ENCODE data around the gene FAM32A. TPM values are rescaled to one million over a fixed set of nuclear protein-coding genes. Genes with fewer than 3 reads are reported as not detected.

Gene FAM32A
- polyA plus RNA-seq, 1 of the 3 experiments (the other 2 are of a cell fraction): 156 TPM

- peaks cover 16 to 71% of the 10 kb centered on the region in 2 experiments for H3K36me3 ChIP-seq (replicated peaks in 1 of 2; ENCODE audit: control insufficient read depth in 1 of 2, insufficient read depth in 2 of 2, low read length in 1 of 2)
- H2AFZ ChIP-seq (ENCODE audit: low read depth): no peak overlapping the region
These were observed 46.9 kb downstream of the FAM32A start for GRCh38 chr19:16232127-16232526.

More at GRCh38 chr19:16232127-16232526, 46.9 kb downstream of the FAM32A start:
- ChIA-PET POLR2A (no interaction called here), CTCF (interaction anchor here (1.5 kb wide), 1 partner anchor 15 kb away, joined by 4 read pairs; no protein-coding TSS in a partner anchor)
- Histone ChIP-seq H3K9ac (no peak overlapping the region), H3K79me2 (ENCODE audit: insufficient read depth) (no peaks in the 10 kb centered on the region), H3K9me3 (no peaks in the 10 kb centered on the region), H3K27me3 (ENCODE audit: insufficient read depth) (no peaks in the 10 kb centered on the region), H3K27ac (ENCODE audit: low read depth in 2 of 2, low read length in 1 of 2) (no peak overlapping the region), H3K4me2 (no peak overlapping the region), H3F3A (replicated peaks; ENCODE audit: insufficient read depth) (no peaks in the 10 kb centered on the region), H3K9me2 (no peaks in the 10 kb centered on the region), H3K4me3 (ENCODE audit: low read depth in 2 of 2, low read length in 1 of 2) (no peak overlapping the region), H3K4me1 (ENCODE audit: control insufficient read depth in 1 of 2, insufficient read depth in 2 of 2, low read depth in 1 of 2, low read length in 1 of 2) (no peaks in the 10 kb centered on the region), H4K20me1 (ENCODE audit: insufficient read depth) (no peaks in the 10 kb centered on the region)
- DNase-seq: no peak
- WGBS (ENCODE audit: low lambda C conversion rate): 98% methylated on average over 12 of the region's 16 CpGs
- TF ChIP-seq POLR2AphosphoS5 (IDR thresholded peaks at IDR 0.05; ENCODE audit: low read depth, low read length): no peak
- TF ChIP-seq JUND (IDR thresholded peaks at IDR 0.05): no peak
- no peak for TF ChIP-seq RCOR1 (IDR thresholded peaks at IDR 0.05; ENCODE audit: low read length)
- no peak for TF ChIP-seq MXI1 (IDR thresholded peaks at IDR 0.05; ENCODE audit: low read depth, low read length)
- TF ChIP-seq, protein P1, sequence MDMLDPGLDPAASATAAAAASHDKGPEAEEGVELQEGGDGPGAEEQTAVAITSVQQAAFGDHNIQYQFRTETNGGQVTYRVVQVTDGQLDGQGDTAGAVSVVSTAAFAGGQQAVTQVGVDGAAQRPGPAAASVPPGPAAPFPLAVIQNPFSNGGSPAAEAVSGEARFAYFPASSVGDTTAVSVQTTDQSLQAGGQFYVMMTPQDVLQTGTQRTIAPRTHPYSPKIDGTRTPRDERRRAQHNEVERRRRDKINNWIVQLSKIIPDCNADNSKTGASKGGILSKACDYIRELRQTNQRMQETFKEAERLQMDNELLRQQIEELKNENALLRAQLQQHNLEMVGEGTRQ (IDR thresholded peaks at IDR 0.05; ENCODE audit: borderline replicate concordance, low read depth, low read length): no peak
- TF ChIP-seq, protein P2, sequence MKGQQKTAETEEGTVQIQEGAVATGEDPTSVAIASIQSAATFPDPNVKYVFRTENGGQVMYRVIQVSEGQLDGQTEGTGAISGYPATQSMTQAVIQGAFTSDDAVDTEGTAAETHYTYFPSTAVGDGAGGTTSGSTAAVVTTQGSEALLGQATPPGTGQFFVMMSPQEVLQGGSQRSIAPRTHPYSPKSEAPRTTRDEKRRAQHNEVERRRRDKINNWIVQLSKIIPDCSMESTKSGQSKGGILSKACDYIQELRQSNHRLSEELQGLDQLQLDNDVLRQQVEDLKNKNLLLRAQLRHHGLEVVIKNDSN (IDR thresholded peaks at IDR 0.05; ENCODE audit: borderline replicate concordance, low read depth): no peak
- no peak for TF ChIP-seq IRF3 (IDR thresholded peaks at IDR 0.05; ENCODE audit: low read depth, low read length)
- TF ChIP-seq FOXM1 (IDR thresholded peaks at IDR 0.05; ENCODE audit: low read depth): no peak
- no peak for TF ChIP-seq NRF1 (IDR thresholded peaks at IDR 0.05; ENCODE audit: low read depth, low read length)
- TF ChIP-seq CTCF (IDR thresholded peaks at IDR 0.05): no peak
- TF ChIP-seq FOSL2 (IDR thresholded peaks at IDR 0.05; ENCODE audit: borderline replicate concordance, low read depth): no peak

Data from SK-N-SH (cell line).